HTERT RPE-1 (cell line): ENCODE measurements around the gene R3HDML.

Source experiments
- in situ Hi-C: fragments of 300-500 bp; cut with MboI; formaldehyde crosslinking; loops from 4 replicates; pipeline ENCODE4 v1.14.3; 2020; ENCODE audit warnings: low sequenced_read_pairs

The R3HDML gene

DNA sequence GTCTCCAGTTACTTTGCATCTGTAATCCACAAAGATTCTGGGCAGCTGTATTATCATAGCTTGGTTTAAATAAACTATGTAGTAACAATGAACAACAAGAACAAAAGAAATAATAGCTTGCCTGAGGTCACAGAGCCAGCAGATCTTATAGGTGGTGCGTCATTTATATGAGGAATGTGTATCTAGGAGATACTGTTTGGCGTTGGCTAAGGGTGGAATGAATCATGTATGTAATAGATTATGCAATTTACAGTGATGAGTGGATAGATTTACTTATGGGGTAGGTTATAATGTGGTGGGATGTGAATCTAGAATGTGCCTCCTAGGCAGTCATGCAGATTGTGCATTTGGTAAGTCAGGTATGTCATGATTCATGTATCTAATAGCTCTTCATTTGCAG, 61.5 kb downstream of the R3HDML start:
- in situ Hi-C loops = no loop called here

DNA sequence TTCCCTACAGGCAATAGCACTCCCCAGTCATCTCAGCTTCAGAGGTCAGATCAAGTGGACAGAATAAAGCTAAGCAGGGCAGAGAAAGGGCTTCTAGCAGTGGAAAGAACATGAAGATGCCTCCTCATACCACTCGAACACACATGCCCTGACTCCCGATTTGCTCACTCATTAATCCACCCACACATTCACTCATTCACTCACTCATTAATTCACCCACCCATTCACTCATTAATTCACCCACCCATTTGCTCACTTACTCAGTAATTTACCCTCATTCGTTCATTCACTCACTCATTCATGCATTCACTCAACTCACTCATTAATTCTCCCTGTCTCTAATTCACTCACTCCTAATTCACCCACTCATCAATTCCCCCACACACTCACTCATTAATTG, 62.6 kb downstream of the R3HDML start:
- in situ Hi-C loops = no loop called here

DNA sequence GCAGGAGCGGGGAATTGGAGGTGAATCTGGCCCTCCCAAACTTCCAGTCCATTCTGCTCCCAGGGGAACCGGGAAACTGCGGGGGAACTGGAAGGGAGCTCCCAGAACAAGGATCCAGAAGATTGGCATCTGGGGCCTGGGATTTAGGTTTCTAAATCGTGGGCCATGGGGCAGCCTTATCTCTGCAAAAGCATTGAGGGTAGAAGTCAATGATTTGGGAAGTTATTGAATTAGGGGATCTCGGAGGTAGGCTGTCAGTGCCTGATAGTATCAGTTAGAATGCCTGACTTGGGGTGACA, 63.8 kb downstream of the R3HDML start:
- in situ Hi-C loops = no loop called here
